ENCODE measurements around the gene PPP1R13B.

DNA sequence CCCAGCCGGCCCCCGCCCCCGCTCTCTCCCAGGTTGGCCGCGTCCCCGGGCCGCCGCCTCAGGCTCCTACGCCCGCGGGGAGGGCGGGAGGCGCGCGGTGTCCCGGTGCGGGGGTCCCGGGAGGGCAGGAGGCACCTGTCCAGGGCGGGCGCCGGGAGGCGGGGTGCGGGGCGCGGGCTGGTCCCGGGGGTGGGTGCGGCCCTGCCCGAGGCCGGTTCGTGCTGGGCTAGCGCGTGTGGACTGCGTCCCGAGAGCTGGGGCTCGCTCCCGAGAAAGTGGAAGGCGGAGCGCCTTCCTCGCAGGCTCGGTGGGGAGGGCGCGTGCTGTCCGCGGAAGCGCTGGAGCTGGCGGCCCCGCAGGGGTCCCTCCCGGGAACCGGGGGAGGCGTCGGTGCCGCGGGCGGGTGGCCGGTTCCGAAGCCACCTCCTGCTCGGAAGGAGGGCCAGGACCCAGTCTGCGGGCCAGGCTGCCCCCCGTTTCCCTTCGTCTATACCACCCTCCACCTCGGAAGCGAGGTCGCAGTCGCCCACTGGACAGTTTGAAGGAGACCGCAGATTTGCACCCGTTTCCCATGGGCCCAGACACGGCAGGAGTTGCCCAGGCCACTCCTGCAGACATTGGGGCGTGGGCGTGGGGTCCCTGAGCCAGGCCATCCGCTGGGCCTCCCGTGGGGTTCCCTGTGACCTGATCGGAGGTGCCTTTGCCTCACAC is 131.1 kb downstream of the PPP1R13B start:
- TF ChIP-seq, protein P1, sequence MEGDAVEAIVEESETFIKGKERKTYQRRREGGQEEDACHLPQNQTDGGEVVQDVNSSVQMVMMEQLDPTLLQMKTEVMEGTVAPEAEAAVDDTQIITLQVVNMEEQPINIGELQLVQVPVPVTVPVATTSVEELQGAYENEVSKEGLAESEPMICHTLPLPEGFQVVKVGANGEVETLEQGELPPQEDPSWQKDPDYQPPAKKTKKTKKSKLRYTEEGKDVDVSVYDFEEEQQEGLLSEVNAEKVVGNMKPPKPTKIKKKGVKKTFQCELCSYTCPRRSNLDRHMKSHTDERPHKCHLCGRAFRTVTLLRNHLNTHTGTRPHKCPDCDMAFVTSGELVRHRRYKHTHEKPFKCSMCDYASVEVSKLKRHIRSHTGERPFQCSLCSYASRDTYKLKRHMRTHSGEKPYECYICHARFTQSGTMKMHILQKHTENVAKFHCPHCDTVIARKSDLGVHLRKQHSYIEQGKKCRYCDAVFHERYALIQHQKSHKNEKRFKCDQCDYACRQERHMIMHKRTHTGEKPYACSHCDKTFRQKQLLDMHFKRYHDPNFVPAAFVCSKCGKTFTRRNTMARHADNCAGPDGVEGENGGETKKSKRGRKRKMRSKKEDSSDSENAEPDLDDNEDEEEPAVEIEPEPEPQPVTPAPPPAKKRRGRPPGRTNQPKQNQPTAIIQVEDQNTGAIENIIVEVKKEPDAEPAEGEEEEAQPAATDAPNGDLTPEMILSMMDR (IDR thresholded peaks at IDR 0.05) = no peak
- no peak for TF ChIP-seq POLR2A (IDR thresholded peaks at IDR 0.05)
